HL-60 (cell line): ENCODE data around the gene PDXK.

Source experiments
- DNase-seq, 2 experiments: peaks; one replicate each; pipeline ENCODE4 v3.0.0-alpha.2; 2010 to 2020; ENCODE audit warnings: low read depth in 1 of 2, low spot score in 1 of 2
- H3K27ac ChIP-seq: fragments of 250-450 bp; sonication (Bioruptor Pico); replicated peaks from 2 replicates; pipeline ENCODE4 v1.5.1; 2020; ENCODE audit warnings: mild to moderate bottlenecking, moderate library complexity
- H3K27me3 ChIP-seq: fragments of 250-450 bp; sonication (Bioruptor Pico); 2 replicates; pipeline ENCODE4 v1.5.1; 2021; ENCODE audit warnings: mild to moderate bottlenecking, moderate library complexity; ENCODE audit not compliant: insufficient read depth, poor library complexity, severe bottlenecking
- H3K4me3 ChIP-seq: replicated peaks from 2 replicates; pipeline ENCODE4 v1.5.1; 2011; ENCODE audit warnings: mild to moderate bottlenecking, control low read depth, low read length; ENCODE audit not compliant: insufficient read depth
- CTCF ChIP-seq: IDR thresholded peaks from one replicate; pipeline ENCODE4 v1.5.1; 2011; ENCODE audit warnings: low read length, control low read depth, inconsistent platforms; ENCODE audit not compliant: insufficient read depth
- GABPA ChIP-seq: IDR thresholded peaks from 2 replicates; pipeline ENCODE4 v1.6.1; 2012; ENCODE audit warnings: low read depth
- POLR2AphosphoS5 ChIP-seq: IDR thresholded peaks from 2 replicates; pipeline ENCODE4 v1.6.1; 2012; ENCODE audit warnings: low read depth
- REST ChIP-seq: IDR thresholded peaks from 2 replicates; pipeline ENCODE4 v1.6.1; 2012; ENCODE audit warnings: low read depth; ENCODE audit not compliant: insufficient replicate concordance
- SPI1 ChIP-seq: IDR thresholded peaks from 2 replicates; pipeline ENCODE4 v1.6.1; 2012; ENCODE audit warnings: low read depth, mild to moderate bottlenecking, borderline replicate concordance

The PDXK gene

GRCh38 chr21:43741423-43742096 is 22.6 kb downstream of the PDXK start:
- Histone ChIP-seq H3K4me3 (no peak overlapping the region), H3K27ac (no peak overlapping the region)

GRCh38 chr21:43743947-43744346 is 25.0 kb downstream of the PDXK start:
- Histone ChIP-seq H3K27me3 (no peaks in the 10 kb centered on the region), H3K4me3 (no peak overlapping the region), H3K27ac (no peak overlapping the region)
- no peak for TF ChIP-seq POLR2AphosphoS5
- no peak for TF ChIP-seq GABPA
- no peak for TF ChIP-seq CTCF
- TF ChIP-seq REST = no peak
- no peak for TF ChIP-seq SPI1
- DNase-seq = no peak

More at GRCh38 chr21:43741423-43742096, 22.6 kb downstream of the PDXK start:
- no peaks in the 10 kb centered on the region for H3K27me3 ChIP-seq
- TF ChIP-seq SPI1 = no peak
- no peak for TF ChIP-seq CTCF
- TF ChIP-seq GABPA = no peak
- no peak for TF ChIP-seq REST
- no peak for TF ChIP-seq POLR2AphosphoS5
- DNase-seq = no peak

- Histone ChIP-seq H3K27ac (no peak overlapping the region), H3K27me3 (no peaks in the 10 kb centered on the region), H3K4me3 (no peak overlapping the region)
- TF ChIP-seq CTCF = no peak
- TF ChIP-seq POLR2AphosphoS5 = no peak
- no peak for TF ChIP-seq GABPA
- no peak for TF ChIP-seq REST
- no peak for TF ChIP-seq SPI1
- no peak for DNase-seq
Observed at GRCh38 chr21:43744725-43745124, 25.8 kb downstream of the PDXK start.
